Gastroesophageal sphincter (tissue), 3 donors: ENCODE results near the gene MAST3.

Experiments used
- EP300 ChIP-seq: sonication (generic); formaldehyde crosslinking; IDR thresholded peaks from one replicate; pipeline ENCODE4 v1.6.1; 2017; ENCODE audit warnings: antibody characterized with exemption, mild to moderate bottlenecking
- POLR2A ChIP-seq, 2 donors: fragments of 450-650 bp; IDR thresholded peaks; one replicate each; pipeline ENCODE4 v1.6.1; 2017; ENCODE audit warnings: antibody characterized with exemption in 2 of 2, mild to moderate bottlenecking in 2 of 2, moderate library complexity in 1 of 2
- POLR2AphosphoS5 ChIP-seq: sonication (generic); formaldehyde crosslinking; IDR thresholded peaks from one replicate; pipeline ENCODE4 v1.6.1; 2017; ENCODE audit warnings: antibody characterized with exemption
- TF ChIP-seq, protein P1 (sequence below), 4 experiments: fragments of 200-600 bp in 2 of 4; fragments of 450-650 bp in 2 of 4; sonication (generic) in 1 of 4; IDR thresholded peaks; one replicate each; pipeline ENCODE4 v1.5.1; 2017 to 2019; ENCODE audit warnings: antibody characterized with exemption in 4 of 4, mild to moderate bottlenecking in 2 of 4, moderate library complexity in 2 of 4

DNA sequence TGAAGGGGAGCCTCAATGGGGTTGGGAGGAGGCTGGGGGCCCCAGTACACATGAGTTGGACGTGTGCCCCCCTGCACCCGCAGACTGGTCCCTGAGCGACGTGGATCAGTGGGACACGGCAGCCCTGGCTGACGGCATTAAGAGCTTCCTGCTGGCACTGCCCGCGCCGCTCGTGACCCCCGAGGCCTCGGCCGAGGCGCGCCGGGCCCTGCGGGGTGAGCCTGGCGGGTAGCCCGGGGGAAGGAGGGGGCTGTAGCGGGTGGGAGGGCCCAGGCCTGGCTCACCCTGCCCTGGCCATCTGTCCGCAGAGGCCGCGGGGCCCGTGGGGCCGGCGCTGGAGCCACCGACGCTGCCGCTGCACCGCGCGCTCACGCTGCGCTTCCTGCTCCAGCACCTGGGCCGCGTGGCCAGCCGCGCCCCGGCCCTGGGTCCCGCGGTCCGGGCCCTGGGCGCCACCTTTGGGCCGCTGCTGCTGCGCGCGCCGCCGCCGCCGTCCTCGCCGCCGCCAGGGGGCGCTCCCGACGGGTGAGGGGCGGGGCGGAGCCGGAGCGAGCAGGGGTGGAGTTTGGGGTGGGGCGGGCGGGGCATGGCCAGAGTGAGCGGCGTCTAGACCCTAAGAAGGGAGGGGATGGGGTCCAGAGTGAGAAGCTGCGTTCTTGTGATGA, 63.5 kb downstream of the MAST3 start:
- no peak for TF ChIP-seq POLR2A (IDR thresholded peaks at IDR 0.05)
- TF ChIP-seq, protein P1, sequence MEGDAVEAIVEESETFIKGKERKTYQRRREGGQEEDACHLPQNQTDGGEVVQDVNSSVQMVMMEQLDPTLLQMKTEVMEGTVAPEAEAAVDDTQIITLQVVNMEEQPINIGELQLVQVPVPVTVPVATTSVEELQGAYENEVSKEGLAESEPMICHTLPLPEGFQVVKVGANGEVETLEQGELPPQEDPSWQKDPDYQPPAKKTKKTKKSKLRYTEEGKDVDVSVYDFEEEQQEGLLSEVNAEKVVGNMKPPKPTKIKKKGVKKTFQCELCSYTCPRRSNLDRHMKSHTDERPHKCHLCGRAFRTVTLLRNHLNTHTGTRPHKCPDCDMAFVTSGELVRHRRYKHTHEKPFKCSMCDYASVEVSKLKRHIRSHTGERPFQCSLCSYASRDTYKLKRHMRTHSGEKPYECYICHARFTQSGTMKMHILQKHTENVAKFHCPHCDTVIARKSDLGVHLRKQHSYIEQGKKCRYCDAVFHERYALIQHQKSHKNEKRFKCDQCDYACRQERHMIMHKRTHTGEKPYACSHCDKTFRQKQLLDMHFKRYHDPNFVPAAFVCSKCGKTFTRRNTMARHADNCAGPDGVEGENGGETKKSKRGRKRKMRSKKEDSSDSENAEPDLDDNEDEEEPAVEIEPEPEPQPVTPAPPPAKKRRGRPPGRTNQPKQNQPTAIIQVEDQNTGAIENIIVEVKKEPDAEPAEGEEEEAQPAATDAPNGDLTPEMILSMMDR (IDR thresholded peaks at IDR 0.05): peak in 3 of 4 experiments; percentile 70 to 79 (median 74)
- TF ChIP-seq POLR2AphosphoS5: no peak
- no peak for TF ChIP-seq EP300
